ENCODE results near the gene KCNN3. TPM values are rescaled to one million over a fixed set of nuclear protein-coding genes. Genes with fewer than 3 reads are reported as not detected.

Gene KCNN3
- total and polyA plus RNA-seq, 2 of the 8 experiments (the other 6 are each of a cell fraction or from before 2014, with no cell fraction given), result 2.8 to 3.7 TPM

DNA sequence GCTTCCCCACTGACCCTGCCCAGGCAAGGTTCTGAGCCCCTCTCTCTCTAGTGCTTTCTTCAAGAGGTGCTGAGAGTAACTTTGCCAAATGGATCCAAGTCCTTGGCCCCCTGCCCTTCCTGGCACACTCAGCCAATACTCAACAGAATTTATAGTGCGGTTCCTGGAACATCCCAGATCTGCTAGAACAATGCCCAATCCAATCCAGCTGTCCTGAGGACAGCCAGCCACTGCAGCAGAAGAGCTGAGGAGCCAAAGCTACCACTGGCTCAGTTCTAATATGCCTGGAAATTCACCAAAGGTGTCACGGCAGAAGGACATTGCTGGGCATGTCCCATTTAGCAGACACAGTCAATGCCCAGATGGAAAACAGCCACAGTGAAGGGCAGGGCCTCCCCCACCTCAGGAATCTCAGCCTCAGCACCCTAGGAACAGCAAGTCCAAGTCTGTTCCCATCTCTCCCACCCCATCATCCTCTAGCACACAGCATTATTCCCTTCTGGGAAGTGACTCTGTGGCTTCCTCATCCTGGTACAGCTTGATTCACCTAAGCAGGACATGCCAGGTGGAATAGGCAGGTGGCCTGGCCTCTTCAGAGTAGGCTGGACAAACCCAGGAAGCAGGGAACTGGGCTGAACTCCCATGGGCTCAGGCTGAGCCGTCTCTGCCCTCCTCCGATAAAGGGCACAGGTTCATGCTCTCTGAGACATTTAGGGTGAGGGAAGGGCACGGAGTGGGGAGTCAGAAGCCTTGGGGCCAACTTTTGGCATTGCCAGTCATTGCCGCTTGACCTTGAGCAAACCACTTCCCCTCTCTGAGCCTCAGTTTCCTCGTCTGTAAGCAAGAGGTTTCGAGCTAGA, 41.8 kb upstream of the KCNN3 start:
- H2BK120ac ChIP-seq (replicated peaks; ENCODE audit: low read depth, low read length), result no peak overlapping the region
- ChIA-PET POLR2A (ENCODE audit: partially characterized antibody) (interaction anchor here (1.4 to 2.4 kb wide), 3 partner anchors 11 to 58 kb away, joined by 3 to 6 read pairs (median 6); partner anchors contain the start of genes PMVK and SHC1), CTCF (ENCODE audit: partially characterized antibody) (interaction anchor here (0.8 to 2.4 kb wide), 11 partner anchors 8 to 352 kb away, joined by 3 to 10 read pairs (median 5); partner anchors contain the start of gene PMVK)
- no peak overlapping the region for H4K91ac ChIP-seq (replicated peaks; ENCODE audit: insufficient read length, low read length)
- H3K4me2 ChIP-seq (ENCODE audit: insufficient read depth in 1 of 2, low read depth in 2 of 2, low read length in 2 of 2), result no peak overlapping the region
- H3K14ac ChIP-seq (ENCODE audit: insufficient read length), result no peak overlapping the region
- DNase-seq (ENCODE audit: low read depth in 1 of 2, low spot score in 2 of 2), result no peak
- H3K4ac ChIP-seq (replicated peaks; ENCODE audit: insufficient read length, low read depth, low read length), result no peak overlapping the region
- no peak overlapping the region for H3K23ac ChIP-seq (ENCODE audit: insufficient read length)
- no peak overlapping the region for H2AFZ ChIP-seq (ENCODE audit: low read length)
- no peaks in the 10 kb centered on the region for H3K4me1 ChIP-seq (replicated peaks in 1 of 4; ENCODE audit: control insufficient read depth in 3 of 4, insufficient read depth in 4 of 4, low read length in 3 of 4)
- no peak overlapping the region for H2AK5ac ChIP-seq (ENCODE audit: low read depth, low read length)
- H3K27me3 ChIP-seq (replicated peaks in 1 of 4; ENCODE audit: control insufficient read depth in 3 of 4, extremely low read depth in 1 of 4, insufficient read depth in 3 of 4, low read length in 3 of 4), result no peaks in the 10 kb centered on the region
- no peak overlapping the region for H3K9ac ChIP-seq (replicated peaks in 1 of 4; ENCODE audit: extremely low read depth in 1 of 4, low read depth in 3 of 4, low read length in 3 of 4)
- H3K23me2 ChIP-seq (ENCODE audit: low read depth, low read length), result no peaks in the 10 kb centered on the region
- no peak overlapping the region for H2BK5ac ChIP-seq (ENCODE audit: low read depth, low read length)
- H2BK12ac ChIP-seq (ENCODE audit: low read depth, low read length), result no peak overlapping the region; the same call in 1 of the 2 replicates
- no peak overlapping the region for H3K56ac ChIP-seq (replicated peaks; ENCODE audit: insufficient read length, low read depth, low read length)
- no peak for FAIRE-seq
- H2BK20ac ChIP-seq (ENCODE audit: low read length), result no peak overlapping the region
- no peak overlapping the region for H3K18ac ChIP-seq (ENCODE audit: extremely low read depth, low read length)
- no peaks in the 10 kb centered on the region for H3K79me1 ChIP-seq (ENCODE audit: low read depth, low read length)
- no peak overlapping the region for H3K4me3 ChIP-seq (ENCODE audit: extremely low read depth in 1 of 4, insufficient read depth in 2 of 4, low read depth in 3 of 4, low read length in 4 of 4)
- no peak overlapping the region for H4K8ac ChIP-seq (ENCODE audit: extremely low read depth, insufficient read depth, low read length)
- H3K9me3 ChIP-seq (ENCODE audit: insufficient read depth in 2 of 2, low read depth in 1 of 2, low read length in 1 of 2), result peaks cover 9 to 12% of the 10 kb centered on the region in 2 experiments; a peak in 3 of 4 replicates
- no peak overlapping the region for H4K5ac ChIP-seq (ENCODE audit: insufficient read length, low read depth, low read length)
- H3K79me2 ChIP-seq (ENCODE audit: control insufficient read depth in 1 of 2, insufficient read depth in 2 of 2, low read length in 2 of 2), result no peaks in the 10 kb centered on the region
- H3K36me3 ChIP-seq (ENCODE audit: control insufficient read depth in 2 of 4, insufficient read depth in 4 of 4, low read length in 3 of 4), result no peaks in the 10 kb centered on the region
- no peak overlapping the region for H2BK15ac ChIP-seq (ENCODE audit: low read length)
- 87% methylated on average over 8 of the region's 8 CpGs; no CpG with 5 or more reads in 1 of the 2 experiments for WGBS, 2 experiments (ENCODE audit: extremely low coverage in 1 of 2, insufficient coverage in 1 of 2, insufficient read length in 1 of 2, insufficient replicate concordance in 2 of 2, low coverage in 1 of 2, low lambda C conversion rate in 2 of 2, missing lambda C conversion rate in 1 of 2)
- no peak overlapping the region for H3K27ac ChIP-seq (ENCODE audit: low read depth, low read length)
- no peaks in the 10 kb centered on the region for H4K20me1 ChIP-seq (replicated peaks in 1 of 2; ENCODE audit: control insufficient read depth in 1 of 2, insufficient read depth in 2 of 2, low read length in 2 of 2)
- TF ChIP-seq RFX5 (IDR thresholded peaks at IDR 0.05; ENCODE audit: borderline replicate concordance, low read depth, low read length), result no peak
- no peak for TF ChIP-seq RNF2 (IDR thresholded peaks at IDR 0.05; ENCODE audit: borderline replicate concordance, low read depth, low read length, missing control alignments, poor library complexity, severe bottlenecking)
- no peak for TF ChIP-seq BRCA1 (IDR thresholded peaks at IDR 0.05; ENCODE audit: low read depth, low read length)
- no peak for TF ChIP-seq FOSL1 (IDR thresholded peaks at IDR 0.05; ENCODE audit: insufficient read depth, low read depth, low read length)
- TF ChIP-seq SAP30 (IDR thresholded peaks at IDR 0.05; ENCODE audit: insufficient read depth, insufficient replicate concordance, low read length), result no peak
- no peak for TF ChIP-seq SIRT6 (IDR thresholded peaks at IDR 0.05; ENCODE audit: low read length)
- TF ChIP-seq POLR2A (IDR thresholded peaks at IDR 0.05; ENCODE audit: control extremely low read depth in 1 of 2, low read depth in 2 of 2, low read length in 2 of 2), result no peak
- TF ChIP-seq ZNF274 (IDR thresholded peaks at IDR 0.05; ENCODE audit: borderline replicate concordance, extremely low read depth, low read length), result no peak
- TF ChIP-seq, protein P1, sequence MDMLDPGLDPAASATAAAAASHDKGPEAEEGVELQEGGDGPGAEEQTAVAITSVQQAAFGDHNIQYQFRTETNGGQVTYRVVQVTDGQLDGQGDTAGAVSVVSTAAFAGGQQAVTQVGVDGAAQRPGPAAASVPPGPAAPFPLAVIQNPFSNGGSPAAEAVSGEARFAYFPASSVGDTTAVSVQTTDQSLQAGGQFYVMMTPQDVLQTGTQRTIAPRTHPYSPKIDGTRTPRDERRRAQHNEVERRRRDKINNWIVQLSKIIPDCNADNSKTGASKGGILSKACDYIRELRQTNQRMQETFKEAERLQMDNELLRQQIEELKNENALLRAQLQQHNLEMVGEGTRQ (IDR thresholded peaks at IDR 0.05; ENCODE audit: low read length), result no peak
- no peak for TF ChIP-seq CEBPB (IDR thresholded peaks at IDR 0.05; ENCODE audit: low read depth, low read length)
- no peak for TF ChIP-seq BACH1 (IDR thresholded peaks at IDR 0.05; ENCODE audit: low read length)
